HG03064 (cell line): ENCODE measurements around the gene AGBL1.
"Not testable (repeated sequence)": the region's sequence is repeated elsewhere in the genome, so short reads cannot be mapped to it uniquely, and the experiment has no call there.

Experiments
- ATAC-seq: cut with Tn5 transposase; IDR thresholded peaks from one replicate; pipeline ENCODE4 v1.9.1; 2021; ENCODE audit warnings: low read depth; ENCODE audit not compliant: unreplicated experiment

Gene AGBL1

DNA sequence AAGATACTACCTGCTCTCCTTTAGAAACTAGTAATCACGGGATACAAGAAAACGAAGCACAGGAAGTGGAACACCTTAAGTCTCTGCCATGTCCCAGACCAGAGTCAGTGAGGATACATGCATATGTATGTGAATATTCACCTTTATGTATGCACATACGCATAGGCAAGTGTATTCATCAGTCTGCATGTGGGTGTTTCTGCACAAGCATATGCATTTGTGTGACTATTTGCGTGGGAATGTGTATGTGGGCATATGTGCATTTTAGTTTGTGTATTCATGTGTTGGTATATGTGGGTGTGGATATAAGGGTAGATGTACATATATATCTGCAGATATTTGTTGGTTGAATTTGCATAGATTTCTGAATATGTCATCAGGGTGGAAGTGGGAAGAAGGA, 889.7 kb downstream of the AGBL1 start:
- no peak for ATAC-seq

GRCh38 chr15:86973284-86973844, 893.7 kb downstream of the AGBL1 start:
- no peak for ATAC-seq

- ATAC-seq, result no peak
Measured at GRCh38 chr15:86988033-86988432, 908.4 kb downstream of the AGBL1 start.

DNA sequence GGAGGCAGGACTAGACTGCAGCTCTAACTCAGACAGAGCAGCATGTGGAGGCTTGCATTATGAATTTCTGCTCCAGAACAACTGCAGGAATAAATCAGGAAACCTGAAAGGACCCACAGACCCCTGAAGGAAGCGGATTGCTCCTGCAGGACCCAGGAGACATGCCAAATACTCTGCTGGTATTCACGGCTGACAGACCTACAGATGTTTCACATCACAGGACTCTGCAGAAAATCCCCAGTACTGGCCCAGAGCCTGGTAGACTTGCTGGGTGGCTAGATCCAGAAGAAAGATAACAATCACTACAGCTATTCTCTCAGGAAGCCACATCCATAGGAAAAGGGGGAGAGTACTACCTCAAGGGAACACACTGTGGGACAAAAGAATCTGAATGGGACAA, 942.1 kb downstream of the AGBL1 start:
- no peak for ATAC-seq

DNA sequence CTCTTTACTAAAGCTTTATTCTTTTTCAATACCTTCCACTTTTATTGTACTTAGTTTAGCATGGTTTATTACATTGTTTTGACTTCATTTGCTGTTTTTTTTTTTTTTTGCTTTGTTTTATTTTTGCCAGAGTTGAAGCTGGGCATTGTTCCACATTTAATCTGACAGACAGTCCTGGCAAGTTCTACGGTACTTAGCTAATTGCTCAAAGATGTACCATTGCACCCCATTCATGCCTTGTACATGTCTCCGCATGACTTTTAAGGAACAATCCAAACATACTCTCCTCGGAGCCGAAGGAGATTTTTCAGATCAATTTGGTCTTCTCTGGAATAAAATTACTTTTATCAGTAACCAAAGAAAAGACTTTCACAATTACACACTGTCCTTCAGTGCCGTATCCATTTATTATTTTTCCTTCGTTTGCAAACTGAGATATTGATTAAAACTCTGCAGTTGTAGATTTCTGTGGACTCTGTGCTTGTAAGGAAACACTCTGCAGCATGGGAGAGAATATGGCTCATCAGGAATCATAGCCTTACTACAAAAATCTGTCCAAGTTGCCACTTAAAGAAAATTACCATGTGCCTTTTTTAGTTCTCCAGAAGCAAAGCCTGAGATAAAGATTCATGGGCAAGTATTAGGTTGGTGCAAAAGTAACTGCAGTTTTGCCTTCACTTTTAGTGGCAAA, 952.0 kb downstream of the AGBL1 start:
- no peak for ATAC-seq

- ATAC-seq, result no peak
Measured at GRCh38 chr15:87032295-87032694, 952.6 kb downstream of the AGBL1 start.

GRCh38 chr15:87033056-87033455, 953.4 kb downstream of the AGBL1 start:
- no peak for ATAC-seq

GRCh38 chr15:87034886-87035285, 955.2 kb downstream of the AGBL1 start:
- no peak for ATAC-seq

- ATAC-seq, result no peak
Measured at GRCh38 chr15:87038404-87038803, 958.7 kb downstream of the AGBL1 start.

DNA sequence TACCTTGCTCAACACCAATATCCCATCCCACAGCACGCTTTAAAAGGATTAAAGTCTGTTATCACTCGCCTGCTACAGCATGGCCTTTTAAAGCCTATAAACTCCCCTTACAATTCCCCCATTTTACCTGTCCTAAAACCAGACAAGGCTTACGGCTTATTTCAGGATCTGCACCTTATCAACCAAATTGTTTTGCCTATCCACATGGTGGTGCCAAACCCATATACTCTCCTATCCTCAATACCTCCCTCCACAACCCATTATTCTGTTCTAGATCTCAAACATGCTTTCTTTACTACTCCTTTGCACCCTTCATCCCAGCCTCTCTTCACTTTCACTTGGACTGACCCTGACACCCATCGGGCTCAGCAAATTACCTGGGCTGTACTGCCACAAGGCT, 962.9 kb downstream of the AGBL1 start:
- not testable (repeated sequence) for ATAC-seq

DNA sequence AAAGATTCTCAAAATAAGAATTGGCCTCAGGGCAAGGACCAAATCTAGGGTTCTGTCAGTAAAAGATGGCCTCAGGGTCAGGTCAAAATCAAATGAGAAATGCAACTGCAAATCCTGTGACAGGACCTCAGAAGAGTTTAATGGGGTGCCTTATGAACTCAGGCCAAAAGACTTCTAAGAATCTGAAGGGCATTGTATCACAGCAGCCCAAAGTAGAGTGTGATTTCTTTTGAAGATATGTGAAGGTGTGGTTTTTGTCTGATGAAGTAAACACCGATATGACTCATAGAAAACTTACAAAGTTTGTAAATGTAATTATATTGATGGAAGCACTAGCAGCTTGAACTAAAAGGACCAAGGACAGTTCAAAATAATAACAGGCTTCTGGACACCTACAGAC, 966.1 kb downstream of the AGBL1 start:
- no peak for ATAC-seq

DNA sequence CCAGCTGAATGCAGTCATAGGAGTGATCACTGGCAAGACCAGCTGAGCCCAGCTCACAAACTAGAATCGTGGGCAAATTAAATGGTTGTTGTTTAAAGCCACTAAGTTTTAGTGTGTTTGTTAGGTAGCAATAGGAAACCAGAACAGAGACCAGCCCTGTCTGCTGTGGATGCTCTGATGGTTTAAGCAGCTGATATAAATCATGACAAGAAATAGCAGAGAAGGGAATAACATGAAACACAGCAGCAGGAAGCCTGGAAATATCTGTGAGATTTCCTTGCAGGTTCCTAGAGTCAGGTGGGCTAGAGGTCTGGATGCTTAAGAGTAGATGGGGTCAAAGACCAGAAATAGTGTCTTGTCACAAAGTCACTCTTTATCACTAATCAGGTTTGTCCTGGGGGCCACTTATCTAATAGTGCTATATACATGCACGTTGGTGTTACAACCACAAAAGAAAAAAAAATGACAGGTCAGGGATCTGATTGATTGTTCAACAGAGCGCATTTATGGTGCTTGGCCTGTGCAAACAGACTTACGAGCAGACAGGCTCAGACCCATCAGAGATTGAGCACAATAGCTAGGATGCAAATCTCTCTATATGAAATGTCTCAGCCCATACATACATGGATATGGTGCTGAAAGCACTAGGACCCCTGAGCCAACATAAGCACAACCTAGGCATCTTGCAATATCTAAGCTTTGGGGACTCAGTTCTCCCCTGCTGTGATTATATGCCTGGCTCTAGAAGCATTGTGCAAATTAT, 967.7 kb downstream of the AGBL1 start:
- no peak for ATAC-seq
